Measurements from ENCODE around the gene PMEPA1. TPM values are rescaled to one million over a fixed set of nuclear protein-coding genes. Genes with fewer than 3 reads are reported as not detected.

PMEPA1 gene
- total RNA-seq, 3 donors from 2014 or later (not counting 1 experiment from before 2014, with no cell fraction given) = 1.2 to 5.9 (median 2.4) TPM

DNA sequence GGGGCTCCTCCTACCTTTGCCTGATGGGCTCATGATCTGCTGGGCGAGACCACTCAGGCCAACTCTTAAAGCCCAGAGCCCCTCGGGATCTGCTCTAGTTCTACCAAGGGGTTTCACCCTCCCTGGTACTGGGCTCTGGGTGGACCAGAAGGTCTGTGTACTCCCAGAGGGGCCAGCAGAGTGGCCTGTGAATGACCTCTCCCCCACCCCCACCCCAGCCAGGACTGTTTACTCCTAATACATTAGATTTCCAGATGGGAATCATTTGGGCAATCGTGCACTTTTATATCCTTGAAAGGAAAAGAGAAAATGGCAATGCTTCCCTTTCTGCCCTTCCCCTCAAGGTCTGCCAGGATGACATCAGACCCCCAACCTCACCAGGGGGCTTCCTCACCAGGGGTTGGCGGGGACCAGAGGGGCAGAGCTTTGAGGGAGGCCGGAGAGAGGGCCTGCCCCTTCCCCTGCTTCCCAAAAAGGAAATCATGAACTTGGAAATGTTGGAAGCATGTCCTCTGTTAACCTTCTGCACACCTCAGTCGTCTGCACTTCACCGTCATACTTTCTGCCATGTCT, 37.1 kb upstream of the PMEPA1 start:
- DNase-seq (no peak), ATAC-seq (no peak)
- H3K9me3 Mint-ChIP-seq = no peaks in the 10 kb centered on the region
- intact Hi-C loops (cut with micrococcal nuclease) = no loop called here
- Histone ChIP-seq H3K27ac (ENCODE audit: low read length) (no peak overlapping the region), H3K36me3 (ENCODE audit: control insufficient read depth, insufficient read depth, low read length) (no peaks in the 10 kb centered on the region), H3K9me3 (ENCODE audit: control insufficient read depth, insufficient read depth, low read length) (no peaks in the 10 kb centered on the region), H3K27me3 (ENCODE audit: control insufficient read depth, insufficient read depth, low read length) (peaks cover 6% of the 10 kb centered on the region), H3K4me1 (ENCODE audit: control insufficient read depth, insufficient read depth, low read length) (peaks cover 12% of the 10 kb centered on the region), H3K4me3 (ENCODE audit: low read length) (no peak overlapping the region)
- no peak overlapping the region for H3K4me3 Mint-ChIP-seq
- WGBS (ENCODE audit: insufficient coverage) = 86% methylated on average over 7 of the region's 7 CpGs
- peaks cover 0 to 10% of the 10 kb centered on the region in 2 donors for H3K4me1 Mint-ChIP-seq
- H3K27me3 Mint-ChIP-seq (ENCODE audit: low read depth in 2 of 2) = peaks cover 16 to 43% of the 10 kb centered on the region in 2 donors
- TF ChIP-seq, protein P1, sequence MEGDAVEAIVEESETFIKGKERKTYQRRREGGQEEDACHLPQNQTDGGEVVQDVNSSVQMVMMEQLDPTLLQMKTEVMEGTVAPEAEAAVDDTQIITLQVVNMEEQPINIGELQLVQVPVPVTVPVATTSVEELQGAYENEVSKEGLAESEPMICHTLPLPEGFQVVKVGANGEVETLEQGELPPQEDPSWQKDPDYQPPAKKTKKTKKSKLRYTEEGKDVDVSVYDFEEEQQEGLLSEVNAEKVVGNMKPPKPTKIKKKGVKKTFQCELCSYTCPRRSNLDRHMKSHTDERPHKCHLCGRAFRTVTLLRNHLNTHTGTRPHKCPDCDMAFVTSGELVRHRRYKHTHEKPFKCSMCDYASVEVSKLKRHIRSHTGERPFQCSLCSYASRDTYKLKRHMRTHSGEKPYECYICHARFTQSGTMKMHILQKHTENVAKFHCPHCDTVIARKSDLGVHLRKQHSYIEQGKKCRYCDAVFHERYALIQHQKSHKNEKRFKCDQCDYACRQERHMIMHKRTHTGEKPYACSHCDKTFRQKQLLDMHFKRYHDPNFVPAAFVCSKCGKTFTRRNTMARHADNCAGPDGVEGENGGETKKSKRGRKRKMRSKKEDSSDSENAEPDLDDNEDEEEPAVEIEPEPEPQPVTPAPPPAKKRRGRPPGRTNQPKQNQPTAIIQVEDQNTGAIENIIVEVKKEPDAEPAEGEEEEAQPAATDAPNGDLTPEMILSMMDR (IDR thresholded peaks at IDR 0.05) = no peak
- no peak overlapping the region for H3K27ac Mint-ChIP-seq
- H3K36me3 Mint-ChIP-seq = no peaks in the 10 kb centered on the region

GRCh38 chr20:57746201-57746600, 36.4 kb upstream of the PMEPA1 start:
- Histone ChIP-seq H3K27me3 (ENCODE audit: control insufficient read depth, insufficient read depth, low read length) (peaks cover 6% of the 10 kb centered on the region), H3K9me3 (ENCODE audit: control insufficient read depth, insufficient read depth, low read length) (no peaks in the 10 kb centered on the region), H3K4me3 (ENCODE audit: low read length) (no peak overlapping the region), H3K27ac (ENCODE audit: low read length) (no peak overlapping the region), H3K36me3 (ENCODE audit: control insufficient read depth, insufficient read depth, low read length) (no peaks in the 10 kb centered on the region), H3K4me1 (ENCODE audit: control insufficient read depth, insufficient read depth, low read length) (peaks cover 12% of the 10 kb centered on the region)
- DNase-seq = no peak
- H3K27ac Mint-ChIP-seq = no peak overlapping the region
- H3K4me3 Mint-ChIP-seq = no peak overlapping the region
- peaks cover 18 to 44% of the 10 kb centered on the region in 2 donors for H3K27me3 Mint-ChIP-seq (ENCODE audit: low read depth in 2 of 2)
- no peak for ATAC-seq
- no peaks in the 10 kb centered on the region for H3K36me3 Mint-ChIP-seq
- TF ChIP-seq, protein P1 (IDR thresholded peaks at IDR 0.05) = no peak
- 89% methylated on average over 13 of the region's 13 CpGs for WGBS (ENCODE audit: insufficient coverage)
- H3K4me1 Mint-ChIP-seq = peaks cover 0 to 10% of the 10 kb centered on the region in 2 donors
- H3K9me3 Mint-ChIP-seq = no peaks in the 10 kb centered on the region
- intact Hi-C loops (cut with micrococcal nuclease) = no loop called here

DNA sequence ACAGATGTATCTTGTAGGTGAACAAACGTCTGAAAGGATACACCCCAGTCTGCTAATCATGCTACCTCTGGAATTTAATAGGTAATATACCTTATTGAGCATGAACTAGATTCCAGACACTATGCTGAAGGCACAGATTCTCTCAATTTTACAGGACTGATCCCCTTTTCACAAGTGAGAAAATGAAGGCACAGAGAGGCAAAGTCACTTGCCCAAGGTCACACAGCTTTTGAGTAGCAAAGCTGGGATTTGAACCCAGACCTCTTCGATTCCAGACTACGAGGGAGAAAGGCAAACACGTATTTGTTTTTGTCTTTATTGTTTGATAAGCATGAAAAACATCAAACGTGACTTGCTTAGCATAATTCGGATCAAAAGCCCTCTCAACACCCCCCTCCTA, 34.4 kb upstream of the PMEPA1 start:
- H3K36me3 ChIP-seq (ENCODE audit: control insufficient read depth, insufficient read depth, low read length) = no peaks in the 10 kb centered on the region
- H3K4me3 Mint-ChIP-seq = no peak overlapping the region
- no peak overlapping the region for H3K27ac ChIP-seq (ENCODE audit: low read length)
- peaks cover 6% of the 10 kb centered on the region for H3K27me3 ChIP-seq (ENCODE audit: control insufficient read depth, insufficient read depth, low read length)
- intact Hi-C loops (cut with micrococcal nuclease) = no loop called here
- peaks cover 5 to 15% of the 10 kb centered on the region in 2 donors for H3K4me1 Mint-ChIP-seq
- TF ChIP-seq, protein P1 (IDR thresholded peaks at IDR 0.05) = no peak
- no peaks in the 10 kb centered on the region for H3K9me3 Mint-ChIP-seq
- H3K9me3 ChIP-seq (ENCODE audit: control insufficient read depth, insufficient read depth, low read length) = no peaks in the 10 kb centered on the region
- peaks cover 16 to 27% of the 10 kb centered on the region in 2 donors for H3K27me3 Mint-ChIP-seq (ENCODE audit: low read depth in 2 of 2)
- ATAC-seq = no peak
- no peak for DNase-seq
- no peaks in the 10 kb centered on the region for H3K36me3 Mint-ChIP-seq
- 54% methylated on average over 4 of the region's 6 CpGs for WGBS (ENCODE audit: insufficient coverage)
- no peak overlapping the region for H3K4me3 ChIP-seq (ENCODE audit: low read length)
- H3K4me1 ChIP-seq (ENCODE audit: control insufficient read depth, insufficient read depth, low read length) = peaks cover 9% of the 10 kb centered on the region
- H3K27ac Mint-ChIP-seq = no peak overlapping the region

Measured in natural killer cell (primary cell).